C4-2B (cell line): ENCODE results near the gene EIF4H.

Experiments used
- CTCF ChIP-seq: fragments of 450-650 bp; conservative IDR thresholded peaks from 2 replicates; pipeline ENCODE4 v1.5.1; 2017; ENCODE audit warnings: mild to moderate bottlenecking
- ZFX ChIP-seq: fragments of 450-650 bp; IDR thresholded peaks from 2 replicates; pipeline ENCODE4 v1.6.1; 2017

GRCh38 chr7:74231232-74231590 lies 57.1 kb downstream of the EIF4H start:
- TF ChIP-seq CTCF (no peak), ZFX (no peak)
